OCI-LY3 (cell line): ENCODE measurements around the gene MGST2.

ENCODE experiments used
- EZH2phosphoT487 ChIP-seq: fragments of 200-600 bp; shearing (Covaris generic); IDR thresholded peaks from 2 replicates; pipeline ENCODE4 v1.6.1; 2018; ENCODE audit warnings: antibody characterized with exemption, mixed run types, low read depth
- TF ChIP-seq, protein P1 (sequence below): fragments of 200-600, 300-600 bp; sonication (generic); IDR thresholded peaks from 2 replicates; pipeline ENCODE4 v1.5.1; 2014; ENCODE audit warnings: antibody characterized with exemption, low read length, low read depth

DNA sequence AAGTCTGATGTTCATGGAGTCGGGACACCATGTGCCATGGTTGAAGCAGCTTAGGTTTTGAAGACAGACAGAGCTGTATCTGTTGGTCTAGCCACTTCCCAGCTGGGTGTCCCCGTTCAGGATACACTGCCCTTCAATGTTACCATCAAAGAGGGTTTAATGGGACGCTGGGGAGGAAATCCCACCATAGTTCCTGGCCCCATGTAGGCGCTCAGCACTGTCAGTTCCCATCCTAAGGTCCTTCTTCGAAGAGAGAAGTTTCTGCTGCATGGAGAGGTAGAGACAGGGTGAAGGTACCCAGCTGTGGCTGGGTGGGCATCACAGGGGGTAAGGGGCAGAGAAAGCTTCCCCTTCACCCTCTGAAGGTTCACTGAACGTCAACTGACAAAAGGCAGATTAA is 3.7 kb downstream of the MGST2 start:
- TF ChIP-seq, protein P1, sequence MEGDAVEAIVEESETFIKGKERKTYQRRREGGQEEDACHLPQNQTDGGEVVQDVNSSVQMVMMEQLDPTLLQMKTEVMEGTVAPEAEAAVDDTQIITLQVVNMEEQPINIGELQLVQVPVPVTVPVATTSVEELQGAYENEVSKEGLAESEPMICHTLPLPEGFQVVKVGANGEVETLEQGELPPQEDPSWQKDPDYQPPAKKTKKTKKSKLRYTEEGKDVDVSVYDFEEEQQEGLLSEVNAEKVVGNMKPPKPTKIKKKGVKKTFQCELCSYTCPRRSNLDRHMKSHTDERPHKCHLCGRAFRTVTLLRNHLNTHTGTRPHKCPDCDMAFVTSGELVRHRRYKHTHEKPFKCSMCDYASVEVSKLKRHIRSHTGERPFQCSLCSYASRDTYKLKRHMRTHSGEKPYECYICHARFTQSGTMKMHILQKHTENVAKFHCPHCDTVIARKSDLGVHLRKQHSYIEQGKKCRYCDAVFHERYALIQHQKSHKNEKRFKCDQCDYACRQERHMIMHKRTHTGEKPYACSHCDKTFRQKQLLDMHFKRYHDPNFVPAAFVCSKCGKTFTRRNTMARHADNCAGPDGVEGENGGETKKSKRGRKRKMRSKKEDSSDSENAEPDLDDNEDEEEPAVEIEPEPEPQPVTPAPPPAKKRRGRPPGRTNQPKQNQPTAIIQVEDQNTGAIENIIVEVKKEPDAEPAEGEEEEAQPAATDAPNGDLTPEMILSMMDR, result no peak
- no peak for TF ChIP-seq EZH2phosphoT487
